K562 (cell line): Measurements from ENCODE around the gene USP35. TPM values are rescaled to one million over a fixed set of nuclear protein-coding genes. Genes with fewer than 3 reads are reported as not detected.

Source experiments
- ARID3A ChIP-seq: IDR thresholded peaks from 2 replicates; pipeline ENCODE4 v1.6.1; 2012; ENCODE audit warnings: low read depth, low read length, improper control_type of control experiment, borderline replicate concordance
- BMI1 ChIP-seq: fragments of 150-350 bp; IDR thresholded peaks from 2 replicates; pipeline ENCODE4 v1.6.1; 2014; ENCODE audit warnings: low read length
- CBX3 ChIP-seq, 2 experiments: IDR thresholded peaks; 1 replicate in 1 of 2; 2 replicates in 1 of 2; pipeline ENCODE4 v1.6.1; 2012; ENCODE audit warnings: inconsistent platforms in 2 of 2, low read length in 2 of 2, borderline replicate concordance in 1 of 2, control low read depth in 1 of 2
- CREB1 ChIP-seq, 2 experiments: sonication (generic) in 1 of 2; formaldehyde crosslinking in 1 of 2; IDR thresholded peaks; 2 replicates each; pipeline versions ENCODE4 v1.6.1 to v1.8.0; 2012 to 2022; ENCODE audit warnings: inconsistent platforms in 1 of 2, mild to moderate bottlenecking in 1 of 2, missing genetic modification reagents in 1 of 2, moderate library complexity in 1 of 2
- E2F6 ChIP-seq, 2 experiments: IDR thresholded peaks; 2 replicates each; pipeline ENCODE4 v1.6.1; 2011; ENCODE audit warnings: borderline replicate concordance in 1 of 2, control low read depth in 1 of 2, low read depth in 1 of 2, low read length in 1 of 2, mild to moderate bottlenecking in 1 of 2, mixed read lengths in 1 of 2, moderate library complexity in 1 of 2; ENCODE audit not compliant: insufficient read depth in 1 of 2, insufficient read length in 1 of 2, poor library complexity in 1 of 2, severe bottlenecking in 1 of 2; ENCODE audit errors: extremely low read depth in 1 of 2
- E4F1 ChIP-seq: fragments of 250-450 bp; sonication (Bioruptor Pico); IDR thresholded peaks from 2 replicates; pipeline ENCODE4 v1.5.0; 2021; ENCODE audit warnings: mild to moderate bottlenecking, borderline replicate concordance
- FOXP1 ChIP-seq: sonication (generic); formaldehyde crosslinking; IDR thresholded peaks from 2 replicates; pipeline ENCODE4 v1.8.0; 2022; ENCODE audit warnings: mild to moderate bottlenecking, missing genetic modification reagents
- HDGF ChIP-seq: fragments of 450-650 bp; IDR thresholded peaks from 2 replicates; pipeline ENCODE4 v1.6.1; 2016
- KDM1A ChIP-seq, 2 experiments: fragments of 450-650 bp; IDR thresholded peaks; 2 replicates each; pipeline ENCODE4 v1.6.1; 2016; ENCODE audit warnings: mild to moderate bottlenecking in 2 of 2
- PML ChIP-seq: IDR thresholded peaks from 2 replicates; pipeline ENCODE4 v1.6.1; 2012; ENCODE audit warnings: low read length, inconsistent platforms
- RBM15 ChIP-seq: fragments of 200-400 bp; formaldehyde crosslinking; IDR thresholded peaks from 2 replicates; pipeline ENCODE4 v1.6.1; 2018; ENCODE audit warnings: mild to moderate bottlenecking, low read length, moderate library complexity; ENCODE audit not compliant: insufficient read depth
- RBM39 ChIP-seq: fragments of 200-400 bp; formaldehyde crosslinking; optimal IDR thresholded peaks from 2 replicates; pipeline ENCODE3; 2018; ENCODE audit warnings: low read depth, low read length
- SMAD2 ChIP-seq: fragments of 150-350 bp; IDR thresholded peaks from 2 replicates; pipeline ENCODE4 v1.6.1; 2014; ENCODE audit warnings: low read depth, mild to moderate bottlenecking, low read length
- SREBF1 ChIP-seq: fragments of 150-350 bp; IDR thresholded peaks from 2 replicates; pipeline ENCODE4 v1.6.1; 2014; ENCODE audit warnings: antibody characterized with exemption, low read depth, low read length, borderline replicate concordance
- YBX1 ChIP-seq: fragments of 450-650 bp; IDR thresholded peaks from 2 replicates; pipeline ENCODE4 v1.7.1; 2016; ENCODE audit warnings: mild to moderate bottlenecking
- ZNF212 ChIP-seq: fragments of 450-650 bp; formaldehyde crosslinking; IDR thresholded peaks from 2 replicates; pipeline ENCODE4 v1.4.0; 2020; ENCODE audit warnings: mild to moderate bottlenecking
- ZNF639 ChIP-seq, 2 experiments: fragments of 200-800 bp in 1 of 2; sonication (Bioruptor generic) in 1 of 2; sonication (generic) in 1 of 2; formaldehyde crosslinking in 1 of 2; IDR thresholded peaks in 1 of 2; conservative IDR thresholded peaks in 1 of 2; 2 replicates each; pipeline versions ENCODE4 v1.5.0 to v1.6.1; 2016 to 2020; ENCODE audit warnings: missing compliant biosample characterization in 1 of 2, missing genetic modification characterization in 1 of 2, missing genetic modification reagents in 1 of 2
- ZNF764 ChIP-seq: fragments of 250-450 bp; sonication (Bioruptor Pico); IDR thresholded peaks from 2 replicates; pipeline ENCODE4 v1.4.0; 2020; ENCODE audit warnings: low read depth, mild to moderate bottlenecking, moderate library complexity
- polyA plus RNA-seq, 8 experiments: library from polyadenylated mRNA; depleted of rRNA in 4 of 8; stranded (reverse) in 5 of 8; unstranded in 3 of 8; fragments of >200 nt; fragmentation: Nextera tagmentation in 2 of 8; fragmentation: Illumina TruSeq in 1 of 8; extraction: Ambion mirVana in 2 of 8; extraction: Trizol in 1 of 8; gene quantifications; 2 replicates each; pipeline versions ENCODE4 v1.2.1 to v1.2.3, GENCODE V29; 2011 to 2014; ENCODE audit warnings: inconsistent platforms in 1 of 8, missing spikeins in 1 of 8
- total RNA-seq, 7 experiments: library from RNA; depleted of rRNA in 6 of 7; stranded (reverse); fragments of >200 nt in 6 of 7; fragmentation: Illumina TruSeq in 2 of 7; extraction: Trizol in 2 of 7; gene quantifications; 2 replicates each; pipeline versions ENCODE4 v1.2.1 to v1.2.3, GENCODE V29; 2011 to 2021; ENCODE audit warnings: low replicate concordance in 1 of 7

The USP35 gene
- total and polyA plus RNA-seq, 9 of the 15 experiments (the other 6 are each of a cell fraction or from before 2014, with no cell fraction given) = 0.01 to 4.8 (median 3.6) TPM

- TF ChIP-seq SMAD2 (no peak), ZNF764 (CRISPR knock-in tag) (no peak), PML (peak; percentile 42; the same call in 1 of the 2 replicates), ZNF212 (CRISPR knock-in tag) (no peak), BMI1 (no peak), RBM39 (peak; percentile 62), E4F1 (no peak), CBX3 (IDR thresholded peaks at IDR 0.05; ENCODE audit: borderline replicate concordance in 1 of 2, low read length in 2 of 2) (peak in 1 of 2 experiments; percentile 47; a peak in 1 of 3 replicates), E2F6 (IDR thresholded peaks at IDR 0.05; ENCODE audit: borderline replicate concordance in 1 of 2, extremely low read depth in 1 of 2, insufficient read depth in 1 of 2, insufficient read length in 1 of 2, low read depth in 1 of 2, low read length in 1 of 2, poor library complexity in 1 of 2, severe bottlenecking in 1 of 2) (peak; percentile 98 to 99), FOXP1 (CRISPR knock-in tag) (peak; percentile 70), RBM15 (no peak), CREB1 (IDR thresholded peaks at IDR 0.05) (peak; percentile 62), CREB1 (CRISPR knock-in tag; IDR thresholded peaks at IDR 0.05) (peak; percentile 45; the same call in 1 of the 2 replicates), HDGF (no peak), ARID3A (no peak), ZNF639 (CRISPR knock-in tag; conservative IDR thresholded peaks at IDR 0.05 in 1 of 2, IDR thresholded peaks at IDR 0.05 in 1 of 2) (no peak), SREBF1 (no peak), YBX1 (no peak), KDM1A (IDR thresholded peaks at IDR 0.05) (no peak)
Observed at GRCh38 chr11:78139422-78140391, 49.0 kb upstream of the USP35 start, which contains the start of gene ALG8 (continued).
